ENCODE measurements around the gene MBD1.

The MBD1 gene

DNA sequence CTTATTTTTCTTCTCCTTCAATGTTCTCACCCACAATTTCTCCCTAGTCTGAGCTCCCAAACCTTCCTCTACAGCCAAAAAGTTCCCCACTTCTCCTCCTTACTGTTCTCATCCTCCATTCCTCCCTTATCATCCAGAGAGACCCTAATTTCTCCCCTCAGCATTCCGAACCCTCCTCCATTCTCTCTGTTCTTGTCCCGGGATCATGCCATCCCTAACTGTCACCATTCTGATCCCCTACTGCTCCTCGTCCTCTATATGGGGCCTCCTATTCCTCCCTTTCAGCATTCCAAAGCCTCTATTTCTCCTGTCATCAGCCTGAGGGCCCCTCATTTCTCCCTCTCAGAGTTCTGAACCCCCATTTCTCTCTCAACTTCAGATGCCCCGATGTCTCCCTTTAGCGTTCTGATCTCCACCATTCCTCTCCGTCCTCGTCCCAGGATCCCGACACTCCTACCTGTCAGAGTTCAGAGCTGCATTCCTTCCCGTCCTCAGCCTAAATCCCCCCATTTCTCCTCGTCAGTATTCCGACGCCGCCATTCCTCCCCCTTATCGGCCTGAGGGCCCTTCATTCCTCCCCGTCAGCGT, 522 bp downstream of the MBD1 start:
- DNase-seq (ENCODE audit: low read depth in 1 of 2, low spot score in 1 of 2), result no peak
- Histone ChIP-seq H3K27me3 (ENCODE audit: insufficient read depth, poor library complexity, severe bottlenecking) (no peaks in the 10 kb centered on the region), H3K27ac (replicated peaks) (peak overlapping the region; percentile 76), H3K4me3 (replicated peaks; ENCODE audit: insufficient read depth, low read length) (peak overlapping the region; percentile 90)
- TF ChIP-seq, protein P1, sequence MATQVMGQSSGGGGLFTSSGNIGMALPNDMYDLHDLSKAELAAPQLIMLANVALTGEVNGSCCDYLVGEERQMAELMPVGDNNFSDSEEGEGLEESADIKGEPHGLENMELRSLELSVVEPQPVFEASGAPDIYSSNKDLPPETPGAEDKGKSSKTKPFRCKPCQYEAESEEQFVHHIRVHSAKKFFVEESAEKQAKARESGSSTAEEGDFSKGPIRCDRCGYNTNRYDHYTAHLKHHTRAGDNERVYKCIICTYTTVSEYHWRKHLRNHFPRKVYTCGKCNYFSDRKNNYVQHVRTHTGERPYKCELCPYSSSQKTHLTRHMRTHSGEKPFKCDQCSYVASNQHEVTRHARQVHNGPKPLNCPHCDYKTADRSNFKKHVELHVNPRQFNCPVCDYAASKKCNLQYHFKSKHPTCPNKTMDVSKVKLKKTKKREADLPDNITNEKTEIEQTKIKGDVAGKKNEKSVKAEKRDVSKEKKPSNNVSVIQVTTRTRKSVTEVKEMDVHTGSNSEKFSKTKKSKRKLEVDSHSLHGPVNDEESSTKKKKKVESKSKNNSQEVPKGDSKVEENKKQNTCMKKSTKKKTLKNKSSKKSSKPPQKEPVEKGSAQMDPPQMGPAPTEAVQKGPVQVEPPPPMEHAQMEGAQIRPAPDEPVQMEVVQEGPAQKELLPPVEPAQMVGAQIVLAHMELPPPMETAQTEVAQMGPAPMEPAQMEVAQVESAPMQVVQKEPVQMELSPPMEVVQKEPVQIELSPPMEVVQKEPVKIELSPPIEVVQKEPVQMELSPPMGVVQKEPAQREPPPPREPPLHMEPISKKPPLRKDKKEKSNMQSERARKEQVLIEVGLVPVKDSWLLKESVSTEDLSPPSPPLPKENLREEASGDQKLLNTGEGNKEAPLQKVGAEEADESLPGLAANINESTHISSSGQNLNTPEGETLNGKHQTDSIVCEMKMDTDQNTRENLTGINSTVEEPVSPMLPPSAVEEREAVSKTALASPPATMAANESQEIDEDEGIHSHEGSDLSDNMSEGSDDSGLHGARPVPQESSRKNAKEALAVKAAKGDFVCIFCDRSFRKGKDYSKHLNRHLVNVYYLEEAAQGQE (IDR thresholded peaks at IDR 0.05; ENCODE audit: insufficient replicate concordance, low read depth), result no peak

DNA sequence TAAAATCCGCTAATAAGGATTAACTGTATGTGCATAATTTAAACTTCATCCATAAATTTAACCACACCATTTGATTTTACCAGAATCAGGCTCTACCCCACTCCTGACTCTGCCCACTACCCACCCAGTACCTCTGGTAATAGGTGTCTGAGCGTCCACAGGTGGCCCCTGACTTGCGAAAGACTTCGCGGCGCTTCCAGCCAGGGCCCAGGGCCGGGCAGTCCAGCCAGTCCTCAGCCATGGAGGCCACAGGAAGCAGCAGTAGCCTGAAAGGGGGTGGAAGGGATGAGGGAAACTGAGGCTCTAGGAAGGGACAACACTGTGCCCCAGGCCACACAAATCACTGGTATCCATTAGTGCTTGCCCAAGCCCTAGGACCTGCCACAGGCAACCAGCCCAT, 1.6 kb downstream of the MBD1 start:
- TF ChIP-seq GABPA (IDR thresholded peaks at IDR 0.05; ENCODE audit: low read depth) (no peak), POLR2AphosphoS5 (IDR thresholded peaks at IDR 0.05; ENCODE audit: low read depth) (no peak), CTCF (IDR thresholded peaks at IDR 0.05; ENCODE audit: insufficient read depth, low read length) (no peak), SPI1 (IDR thresholded peaks at IDR 0.05; ENCODE audit: borderline replicate concordance, low read depth) (no peak)
- TF ChIP-seq, protein P1 (IDR thresholded peaks at IDR 0.05; ENCODE audit: insufficient replicate concordance, low read depth), result no peak
- Histone ChIP-seq H3K27ac (replicated peaks) (no peak overlapping the region), H3K4me3 (replicated peaks; ENCODE audit: insufficient read depth, low read length) (peak overlapping the region; percentile 90), H3K27me3 (ENCODE audit: insufficient read depth, poor library complexity, severe bottlenecking) (no peaks in the 10 kb centered on the region)
- no peak for DNase-seq (ENCODE audit: low read depth in 1 of 2, low spot score in 1 of 2)

DNA sequence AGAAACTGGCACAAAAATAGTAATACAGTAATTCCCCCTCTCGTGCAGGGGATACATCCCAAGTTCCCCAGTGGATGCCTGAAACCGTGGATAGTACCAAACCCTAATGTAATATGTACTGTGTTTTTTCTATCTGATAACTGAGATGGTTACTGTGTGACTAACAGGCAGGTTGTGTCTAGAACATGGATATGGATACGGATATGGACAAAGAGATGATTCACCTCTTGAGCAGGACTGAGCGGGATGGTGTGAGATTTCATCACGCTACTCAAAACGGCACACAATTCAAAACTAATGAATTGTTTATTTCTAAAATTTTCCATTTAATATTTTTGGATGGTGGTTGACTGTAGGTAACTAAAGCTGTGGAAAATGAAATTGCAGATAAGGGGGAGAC, 3.4 kb downstream of the MBD1 start:
- no peak overlapping the region for H3K4me3 ChIP-seq (replicated peaks; ENCODE audit: insufficient read depth, low read length)
- H3K27me3 ChIP-seq (ENCODE audit: insufficient read depth, poor library complexity, severe bottlenecking), result no peaks in the 10 kb centered on the region
- TF ChIP-seq, protein P1 (IDR thresholded peaks at IDR 0.05; ENCODE audit: insufficient replicate concordance, low read depth), result no peak
- TF ChIP-seq SPI1 (IDR thresholded peaks at IDR 0.05; ENCODE audit: borderline replicate concordance, low read depth), result no peak
- TF ChIP-seq CTCF (IDR thresholded peaks at IDR 0.05; ENCODE audit: insufficient read depth, low read length), result no peak
- TF ChIP-seq GABPA (IDR thresholded peaks at IDR 0.05; ENCODE audit: low read depth), result no peak
- TF ChIP-seq POLR2AphosphoS5 (IDR thresholded peaks at IDR 0.05; ENCODE audit: low read depth), result no peak
- no peak for DNase-seq (ENCODE audit: low read depth in 1 of 2, low spot score in 1 of 2)
- no peak overlapping the region for H3K27ac ChIP-seq (replicated peaks)

All from HL-60 (cell line).